Islet precursor cell (in vitro differentiated cells): ENCODE data around the gene RELL2.
A peak's percentile ranks its signal among the peaks of the same experiment; 100 is the strongest.

ENCODE experiments used
- DNase-seq: peaks from one replicate; pipeline ENCODE4 v3.0.0-alpha.2; 2018

Gene RELL2

DNA sequence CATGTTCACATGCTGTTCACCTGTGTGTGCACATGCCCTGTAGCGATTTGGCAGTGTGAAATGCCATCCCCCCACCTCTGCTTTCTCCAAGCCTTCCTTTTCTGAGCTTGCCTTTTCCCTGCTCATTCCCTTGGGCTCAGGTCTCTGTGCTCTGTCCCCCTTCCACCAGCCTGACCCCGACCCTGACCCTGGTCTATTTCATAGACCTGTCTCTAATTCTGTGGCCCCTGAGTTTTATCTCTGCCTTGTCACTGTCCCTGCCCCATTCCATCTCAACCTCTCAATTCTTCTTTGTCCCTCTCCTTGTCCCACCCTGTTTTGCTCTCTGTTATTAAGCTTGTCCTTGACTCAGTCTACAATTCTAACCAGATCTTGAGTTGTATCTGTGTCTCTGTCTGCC, 44.5 kb downstream of the RELL2 start:
- DNase-seq = no peak

DNA sequence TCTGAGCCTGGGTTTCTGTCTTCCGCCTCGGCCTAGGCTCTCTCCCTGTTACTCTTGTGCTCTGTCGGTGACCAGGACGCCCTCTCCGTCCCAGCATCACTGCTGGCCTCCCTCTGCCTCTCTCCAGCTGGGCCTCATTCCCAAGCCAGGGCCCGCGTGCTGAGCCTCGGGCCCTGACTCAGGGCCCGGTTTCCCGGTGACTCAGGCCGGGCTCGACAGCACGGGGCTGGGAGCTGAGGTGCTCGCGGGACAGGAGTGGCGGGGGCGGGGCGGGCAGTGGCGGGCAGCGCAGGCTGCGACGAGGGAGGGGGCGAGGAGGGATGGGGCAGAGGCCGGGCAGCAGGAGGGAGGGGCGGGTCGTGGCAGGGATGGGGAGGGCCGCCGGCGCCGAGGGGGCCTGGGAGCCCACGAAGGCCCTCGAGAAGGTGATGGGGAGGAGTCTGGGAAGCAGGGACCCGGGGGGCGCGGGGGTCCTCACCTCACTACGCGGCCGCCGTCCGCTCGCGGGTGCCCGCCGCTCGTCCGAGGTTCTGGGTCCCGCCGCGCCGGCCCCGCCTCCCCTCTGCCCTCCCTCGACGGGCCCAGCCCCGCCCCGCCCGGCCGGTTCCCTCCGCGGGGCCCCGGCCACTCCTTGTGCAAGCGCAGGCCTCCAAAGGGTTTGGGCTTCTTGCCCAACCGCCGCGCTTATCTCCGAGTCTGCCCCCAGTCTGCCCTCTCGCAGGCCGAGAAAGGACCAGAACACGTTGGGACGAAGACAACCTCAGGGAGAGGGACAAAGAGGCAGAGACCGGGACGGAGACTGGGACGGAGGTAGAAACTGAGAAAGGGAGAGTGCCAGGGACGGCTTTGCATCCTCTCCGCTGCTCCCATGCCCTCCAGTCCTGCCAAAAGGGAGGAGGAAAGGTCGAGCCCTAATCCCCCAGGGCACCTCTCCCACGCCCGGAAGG, 45.2 kb downstream of the RELL2 start, which contains the start of gene ARAP3:
Gene ARAP3, minus strand, starts transcription at position 536 of the 947 bp plus-strand sequence. CDS start 1,744 bp downstream, outside the sequence.
- DNase-seq = peak; percentile 92

DNA sequence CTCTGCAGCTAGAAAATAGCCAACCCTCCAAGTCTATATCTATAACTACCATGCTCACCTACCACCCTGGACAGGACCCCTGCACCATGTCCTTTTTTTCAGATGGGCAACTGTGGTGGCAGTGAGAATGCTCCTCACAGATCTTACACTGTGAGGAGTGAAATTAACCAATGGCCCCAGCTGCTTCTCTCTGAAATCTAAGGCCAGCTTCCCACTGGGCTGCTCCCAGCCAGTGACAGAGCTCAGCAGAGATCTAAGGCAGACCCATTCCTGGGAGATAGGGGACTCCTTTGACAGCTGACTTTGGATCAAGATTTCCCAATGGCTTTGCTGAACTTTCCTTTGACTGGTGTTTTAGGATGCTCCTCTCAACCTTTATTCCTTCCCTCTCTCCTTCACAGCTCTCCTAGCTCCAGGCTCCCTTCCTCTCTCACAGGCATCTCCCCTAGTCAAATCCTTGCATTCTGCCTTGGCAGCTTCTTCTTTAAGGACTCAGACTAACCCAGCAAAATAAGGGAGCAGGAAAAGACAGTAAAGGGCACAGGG, 46.9 kb downstream of the RELL2 start:
- no peak for DNase-seq

DNA sequence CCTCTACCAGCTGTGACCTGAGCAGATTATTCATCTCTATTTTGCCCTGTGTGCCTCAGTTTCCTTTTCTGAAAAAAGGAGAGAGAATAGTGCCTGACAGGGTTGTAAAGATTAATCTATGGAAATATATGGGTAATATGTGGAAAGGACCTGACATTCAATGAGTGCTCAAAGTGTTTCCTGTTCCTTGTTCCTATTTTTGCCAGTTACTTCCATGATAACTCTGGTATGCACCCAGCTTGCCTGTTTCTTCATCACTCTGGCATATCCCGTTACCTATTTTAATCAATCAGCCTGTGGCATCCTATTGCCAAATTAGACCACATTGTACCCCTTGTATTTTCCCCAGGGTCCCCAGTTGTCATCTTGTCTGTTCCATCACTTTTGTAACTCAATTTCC, 48.8 kb downstream of the RELL2 start:
- no peak for DNase-seq

- DNase-seq = peak; percentile 87
Observed at GRCh38 chr5:141686648-141687416, 50.0 kb downstream of the RELL2 start.
